ENCODE data around the gene TRIM59.

GRCh38 chr3:160417311-160417710, 32.3 kb downstream of the TRIM59 start:
- TF ChIP-seq CTCF (IDR thresholded peaks at IDR 0.05) = no peak
- no peak for TF ChIP-seq EZH2 (IDR thresholded peaks at IDR 0.05; ENCODE audit: borderline replicate concordance, insufficient read depth, low read depth, low read length, poor library complexity, severe bottlenecking)

All from B cell (primary cell).